Keratinocyte (primary cell): ENCODE data around the gene VMP1.

Source experiments
- CTCF ChIP-seq, 3 experiments: IDR thresholded peaks in 1 of 3; conservative IDR thresholded peaks in 1 of 3; optimal IDR thresholded peaks in 1 of 3; 2 replicates in 2 of 3; 3 replicates in 1 of 3; pipeline versions ENCODE3 to v1.5.1; 2011; ENCODE audit warnings: low read length in 3 of 3, mild to moderate bottlenecking in 3 of 3, moderate library complexity in 2 of 3, control low read depth in 1 of 3, inconsistent platforms in 1 of 3; ENCODE audit not compliant: insufficient read depth in 2 of 3; ENCODE audit errors: extremely low read depth in 1 of 3
- EZH2 ChIP-seq: IDR thresholded peaks from one replicate; pipeline ENCODE4 v1.6.1; 2012; ENCODE audit warnings: inconsistent platforms, mild to moderate bottlenecking, low read length, moderate library complexity

GRCh38 chr17:59783221-59784047 lies 76.0 kb downstream of the VMP1 start:
- no peak for TF ChIP-seq CTCF (optimal IDR thresholded peaks at IDR 0.05 in 1 of 3, IDR thresholded peaks at IDR 0.05 in 1 of 3, conservative IDR thresholded peaks at IDR 0.05 in 1 of 3; ENCODE audit: extremely low read depth in 1 of 3, insufficient read depth in 2 of 3, low read length in 3 of 3)
- no peak for TF ChIP-seq EZH2
